GM18867 (cell line): ENCODE data around the gene ZSWIM6.

ENCODE experiments used
- ATAC-seq: cut with Tn5 transposase; IDR thresholded peaks from one replicate; pipeline ENCODE4 v1.9.1; 2021; ENCODE audit warnings: mild to moderate bottlenecking, moderate library complexity; ENCODE audit not compliant: unreplicated experiment

Gene ZSWIM6

GRCh38 chr5:61330845-61331406, 1.1 kb upstream of the ZSWIM6 start:
- peak; percentile 39 for ATAC-seq

GRCh38 chr5:61332358-61332749, 296 bp downstream of the ZSWIM6 start:
- no peak for ATAC-seq

GRCh38 chr5:61332851-61333320, 828 bp downstream of the ZSWIM6 start:
- no peak for ATAC-seq

- no peak for ATAC-seq
Measured at GRCh38 chr5:61333321-61333953, 1.4 kb downstream of the ZSWIM6 start.

- ATAC-seq = no peak
Measured at GRCh38 chr5:61333954-61334867, 2.2 kb downstream of the ZSWIM6 start.

- no peak for ATAC-seq
Measured at GRCh38 chr5:61334868-61335615, 3.0 kb downstream of the ZSWIM6 start.

GRCh38 chr5:61339764-61340163, 7.7 kb downstream of the ZSWIM6 start:
- no peak for ATAC-seq

GRCh38 chr5:61340775-61341361, 8.8 kb downstream of the ZSWIM6 start:
- ATAC-seq = no peak

GRCh38 chr5:61342071-61342501, 10.0 kb downstream of the ZSWIM6 start:
- no peak for ATAC-seq

- ATAC-seq = no peak
Measured at GRCh38 chr5:61344187-61344944, 12.3 kb downstream of the ZSWIM6 start.

- ATAC-seq = no peak
Measured at GRCh38 chr5:61346511-61346910, 14.5 kb downstream of the ZSWIM6 start.

- no peak for ATAC-seq
Measured at GRCh38 chr5:61347080-61347479, 15.0 kb downstream of the ZSWIM6 start.

GRCh38 chr5:61348447-61348846, 16.4 kb downstream of the ZSWIM6 start:
- no peak for ATAC-seq

- no peak for ATAC-seq
Measured at GRCh38 chr5:61349935-61350334, 17.9 kb downstream of the ZSWIM6 start.

- no peak for ATAC-seq
Measured at GRCh38 chr5:61350535-61350934, 18.5 kb downstream of the ZSWIM6 start.

GRCh38 chr5:61351733-61352132, 19.7 kb downstream of the ZSWIM6 start:
- no peak for ATAC-seq

GRCh38 chr5:61352180-61352579, 20.1 kb downstream of the ZSWIM6 start:
- ATAC-seq = no peak

- ATAC-seq = no peak
Measured at GRCh38 chr5:61352612-61353156, 20.6 kb downstream of the ZSWIM6 start.

GRCh38 chr5:61353293-61353692, 21.2 kb downstream of the ZSWIM6 start:
- no peak for ATAC-seq

GRCh38 chr5:61354199-61354598, 22.1 kb downstream of the ZSWIM6 start:
- no peak for ATAC-seq
